H9 (cell line): ENCODE data around the gene VWA1. TPM values are rescaled to one million over a fixed set of nuclear protein-coding genes. Genes with fewer than 3 reads are reported as not detected.

Experiments
- DNase-seq: peaks from one replicate; pipeline ENCODE4 v3.0.0-alpha.2; 2017
- H2AFZ ChIP-seq: one replicate; pipeline ENCODE4 v1.6.1; 2013; ENCODE audit warnings: mild to moderate bottlenecking, low read length, control low read depth, moderate library complexity
- H2AK5ac ChIP-seq: 2 replicates; pipeline ENCODE4 v1.6.1; 2013; ENCODE audit warnings: low read length, control low read depth, mixed read lengths; ENCODE audit not compliant: insufficient read length
- H2BK120ac ChIP-seq: one replicate; pipeline ENCODE4 v1.6.1; 2013; ENCODE audit warnings: low read depth, mild to moderate bottlenecking, low read length, control low read depth, inconsistent platforms; ENCODE audit not compliant: poor library complexity, severe bottlenecking
- H2BK12ac ChIP-seq: 2 replicates; pipeline ENCODE4 v1.6.1; 2013; ENCODE audit warnings: low read length, control low read depth, mixed read lengths, low read depth; ENCODE audit not compliant: insufficient read length
- H2BK15ac ChIP-seq: 2 replicates; pipeline ENCODE4 v1.6.1; 2013; ENCODE audit warnings: low read depth, low read length, control low read depth
- H2BK20ac ChIP-seq: one replicate; pipeline ENCODE4 v1.6.1; 2013; ENCODE audit warnings: low read depth, mild to moderate bottlenecking, low read length, control low read depth, inconsistent platforms; ENCODE audit not compliant: poor library complexity, severe bottlenecking
- H2BK5ac ChIP-seq: 2 replicates; pipeline ENCODE4 v1.6.1; 2013; ENCODE audit warnings: low read length, control low read depth, mixed read lengths; ENCODE audit not compliant: insufficient read length
- H3K14ac ChIP-seq: 2 replicates; pipeline ENCODE4 v1.6.1; 2013; ENCODE audit warnings: low read length, control low read depth; ENCODE audit not compliant: insufficient read depth
- H3K18ac ChIP-seq: 2 replicates; pipeline ENCODE4 v1.6.1; 2013; ENCODE audit warnings: low read depth, mild to moderate bottlenecking, mixed read lengths, low read length, control low read depth; ENCODE audit not compliant: insufficient read length
- H3K23ac ChIP-seq: 2 replicates; pipeline ENCODE4 v1.6.1; 2013; ENCODE audit warnings: low read length, control low read depth, mixed read lengths, low read depth; ENCODE audit not compliant: insufficient read length
- H3K23me2 ChIP-seq: 2 replicates; pipeline ENCODE4 v1.6.1; 2013; ENCODE audit warnings: low read depth, mild to moderate bottlenecking, mixed read lengths, low read length, control low read depth; ENCODE audit not compliant: insufficient read length, poor library complexity, severe bottlenecking
- H3K27ac ChIP-seq: 2 replicates; pipeline ENCODE4 v1.5.1; 2013; ENCODE audit warnings: low read length, control low read depth, mixed read lengths, low read depth; ENCODE audit not compliant: insufficient read length
- H3K27me3 ChIP-seq: 2 replicates; pipeline ENCODE4 v1.6.1; 2013; ENCODE audit warnings: low read length, control low read depth, inconsistent platforms; ENCODE audit not compliant: insufficient read depth
- H3K4ac ChIP-seq: 2 replicates; pipeline ENCODE4 v1.6.1; 2013; ENCODE audit warnings: low read depth, mild to moderate bottlenecking, control low read depth, inconsistent platforms, low read length, moderate library complexity
- H3K4me1 ChIP-seq: 2 replicates; pipeline ENCODE4 v1.6.1; 2013; ENCODE audit warnings: low read length, control low read depth, inconsistent platforms; ENCODE audit not compliant: insufficient read depth
- H3K4me2 ChIP-seq: 2 replicates; pipeline ENCODE4 v1.6.1; 2013; ENCODE audit warnings: low read length, control low read depth, mixed read lengths; ENCODE audit not compliant: insufficient read length, insufficient read depth
- H3K56ac ChIP-seq: 2 replicates; pipeline ENCODE4 v1.6.1; 2013; ENCODE audit warnings: low read depth, mild to moderate bottlenecking, mixed read lengths, low read length, control low read depth; ENCODE audit not compliant: insufficient read length
- H3K79me1 ChIP-seq: 2 replicates; pipeline ENCODE4 v1.6.1; 2013; ENCODE audit warnings: low read depth, mild to moderate bottlenecking, moderate library complexity, low read length, control low read depth, inconsistent platforms; ENCODE audit not compliant: insufficient read depth, poor library complexity, severe bottlenecking
- H3K79me2 ChIP-seq: 2 replicates; pipeline ENCODE4 v1.6.1; 2013; ENCODE audit warnings: low read length, control low read depth, inconsistent platforms; ENCODE audit not compliant: insufficient read depth
- H3K9ac ChIP-seq: 2 replicates; pipeline ENCODE4 v1.6.1; 2013; ENCODE audit warnings: low read length, control low read depth, mixed read lengths; ENCODE audit not compliant: insufficient read length; ENCODE audit errors: extremely low read depth
- H3K9me3 ChIP-seq: one replicate; pipeline ENCODE4 v1.6.1; 2013; ENCODE audit warnings: low read depth, low read length, inconsistent platforms; ENCODE audit not compliant: control insufficient read depth
- H3T11ph ChIP-seq: one replicate; pipeline ENCODE4 v1.6.1; 2013; ENCODE audit warnings: mild to moderate bottlenecking, low read length, control low read depth, inconsistent platforms
- H4K20me1 ChIP-seq: one replicate; pipeline ENCODE4 v1.6.1; 2013; ENCODE audit not compliant: control insufficient read depth, insufficient read length, insufficient read depth
- H4K5ac ChIP-seq: 2 replicates; pipeline ENCODE4 v1.6.1; 2013; ENCODE audit warnings: low read depth, mild to moderate bottlenecking, mixed read lengths, low read length, control low read depth; ENCODE audit not compliant: insufficient read length
- H4K8ac ChIP-seq: replicated peaks from 2 replicates; pipeline ENCODE4 v1.6.1; 2013; ENCODE audit warnings: low read length, control low read depth, mixed read lengths, low read depth; ENCODE audit not compliant: insufficient read length
- H4K91ac ChIP-seq: 2 replicates; pipeline ENCODE4 v1.6.1; 2013; ENCODE audit warnings: low read depth, mild to moderate bottlenecking, moderate library complexity, mixed read lengths, low read length, control low read depth; ENCODE audit not compliant: insufficient read length
- H3K27ac Mint-ChIP-seq, 3 experiments: 2 replicates in 2 of 3; 3 replicates in 1 of 3; pipeline ENCODE4 v1.8.0; 2020 to 2021; ENCODE audit warnings: mixed read lengths in 3 of 3, mild to moderate bottlenecking in 1 of 3, moderate library complexity in 1 of 3
- H3K27me3 Mint-ChIP-seq: 2 replicates; pipeline ENCODE4 v1.8.0; 2021; ENCODE audit warnings: low read depth, mild to moderate bottlenecking, moderate library complexity, mixed read lengths
- H3K36me3 Mint-ChIP-seq, 3 experiments: 2 replicates in 2 of 3; 3 replicates in 1 of 3; pipeline ENCODE4 v1.8.0; 2020 to 2021; ENCODE audit warnings: low read depth in 3 of 3, mixed read lengths in 3 of 3; ENCODE audit not compliant: insufficient read depth in 1 of 3
- H3K4me1 Mint-ChIP-seq, 2 experiments: 2 replicates each; pipeline ENCODE4 v1.8.0; 2020; ENCODE audit warnings: mixed read lengths in 2 of 2
- H3K4me3 Mint-ChIP-seq, 2 experiments: 2 replicates in 1 of 2; 3 replicates in 1 of 2; pipeline ENCODE4 v1.8.0; 2020 to 2021; ENCODE audit warnings: mild to moderate bottlenecking in 2 of 2, mixed read lengths in 2 of 2, moderate library complexity in 1 of 2
- H3K9me3 Mint-ChIP-seq, 2 experiments: 2 replicates in 1 of 2; 3 replicates in 1 of 2; pipeline ENCODE4 v1.8.0; 2020; ENCODE audit warnings: mild to moderate bottlenecking in 2 of 2, mixed read lengths in 2 of 2, moderate library complexity in 1 of 2
- CTCF ChIP-seq: fragments of 200-600 bp; sonication (generic); conservative IDR thresholded peaks from 3 replicates; pipeline ENCODE4 v1.8.0; 2021; ENCODE audit warnings: antibody characterized with exemption, mild to moderate bottlenecking
- WGBS: extraction: QIAGEN DNeasy Blood & Tissue Kit; methylation state at CpG from one replicate; pipeline ENCODE4 v1.1.7; 2013; ENCODE audit warnings: missing lambda C conversion rate, low lambda C conversion rate, mixed read lengths; ENCODE audit not compliant: insufficient read length; ENCODE audit errors: extremely low coverage; 5-methylcytosine and 5-hydroxymethylcytosine counted together
- total RNA-seq: library from RNA; stranded (reverse); gene quantifications from 2 replicates; pipeline ENCODE4 v1.2.1, GENCODE V29; 2021

The VWA1 gene
- total RNA-seq, 1 experiment from 2014 or later: 57.1 TPM

GRCh38 chr1:1393014-1393413, 42.5 kb upstream of the VWA1 start:
- H3K79me2 ChIP-seq: peaks cover 2% of the 10 kb centered on the region; the same call in 1 of the 2 replicates

More at GRCh38 chr1:1393014-1393413, 42.5 kb upstream of the VWA1 start:
- H4K91ac ChIP-seq: no peak overlapping the region
- no peaks in the 10 kb centered on the region for H3K27me3 ChIP-seq
- no peak for DNase-seq
- Mint-ChIP-seq H3K4me3 (no peak overlapping the region), H3K27me3 (no peaks in the 10 kb centered on the region), H3K36me3 (peaks cover 72 to 96% (median 91%) of the 10 kb centered on the region in 3 experiments), H3K9me3 (no peaks in the 10 kb centered on the region; a peak in 1 of 5 replicates), H3K4me1 (peaks cover under 1% of the 10 kb centered on the region in 2 experiments; a peak in 3 of 4 replicates), H3K27ac (no peak overlapping the region)
- no peak overlapping the region for H2AK5ac ChIP-seq
- H3K9me3 ChIP-seq: no peaks in the 10 kb centered on the region
- no peak overlapping the region for H2BK12ac ChIP-seq
- H3K14ac ChIP-seq: no peak overlapping the region
- H4K8ac ChIP-seq: no peak overlapping the region
- H3K56ac ChIP-seq: no peak overlapping the region
- no peak overlapping the region for H2BK5ac ChIP-seq
- H3K18ac ChIP-seq: no peak overlapping the region
- H2BK120ac ChIP-seq: no peak overlapping the region
- no peak for TF ChIP-seq CTCF
- WGBS: no CpG with 5 or more reads among the region's 4 CpGs
- H3K23ac ChIP-seq: no peak overlapping the region
- H4K20me1 ChIP-seq: no peaks in the 10 kb centered on the region
- no peak overlapping the region for H3T11ph ChIP-seq
- no peak overlapping the region for H2BK15ac ChIP-seq
- no peak overlapping the region for H2BK20ac ChIP-seq
- no peak overlapping the region for H3K9ac ChIP-seq
- H3K27ac ChIP-seq: no peak overlapping the region
- H3K4me2 ChIP-seq: no peak overlapping the region
- no peak overlapping the region for H4K5ac ChIP-seq
- no peak overlapping the region for H3K4ac ChIP-seq
- no peaks in the 10 kb centered on the region for H3K4me1 ChIP-seq
- H3K23me2 ChIP-seq: peaks cover under 1% of the 10 kb centered on the region
- H3K79me1 ChIP-seq: peaks cover 7% of the 10 kb centered on the region
- H2AFZ ChIP-seq: no peak overlapping the region
